Measurements from ENCODE around the gene RAC2.

DNA sequence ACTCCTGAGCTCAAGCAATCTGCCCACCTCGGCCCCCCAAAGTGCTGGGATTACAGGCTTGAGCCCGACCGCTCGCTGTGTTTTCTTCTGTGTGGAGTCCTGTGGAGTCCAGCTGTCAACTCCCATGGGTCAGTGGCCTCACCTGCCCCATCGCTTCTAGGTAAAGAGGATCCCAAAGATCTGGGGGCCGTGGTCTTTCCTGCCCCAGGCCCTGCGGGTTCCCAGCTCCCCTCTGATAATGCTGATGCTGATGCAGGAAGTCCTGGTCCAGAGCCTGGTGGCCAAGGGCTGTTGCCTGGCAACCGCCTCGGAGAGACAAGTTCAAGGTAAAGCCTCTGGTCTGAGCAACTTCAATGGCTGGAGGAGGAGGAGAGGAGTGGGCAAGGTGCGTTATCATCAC lies 41.4 kb downstream of the RAC2 start:
- TF ChIP-seq, protein P1, sequence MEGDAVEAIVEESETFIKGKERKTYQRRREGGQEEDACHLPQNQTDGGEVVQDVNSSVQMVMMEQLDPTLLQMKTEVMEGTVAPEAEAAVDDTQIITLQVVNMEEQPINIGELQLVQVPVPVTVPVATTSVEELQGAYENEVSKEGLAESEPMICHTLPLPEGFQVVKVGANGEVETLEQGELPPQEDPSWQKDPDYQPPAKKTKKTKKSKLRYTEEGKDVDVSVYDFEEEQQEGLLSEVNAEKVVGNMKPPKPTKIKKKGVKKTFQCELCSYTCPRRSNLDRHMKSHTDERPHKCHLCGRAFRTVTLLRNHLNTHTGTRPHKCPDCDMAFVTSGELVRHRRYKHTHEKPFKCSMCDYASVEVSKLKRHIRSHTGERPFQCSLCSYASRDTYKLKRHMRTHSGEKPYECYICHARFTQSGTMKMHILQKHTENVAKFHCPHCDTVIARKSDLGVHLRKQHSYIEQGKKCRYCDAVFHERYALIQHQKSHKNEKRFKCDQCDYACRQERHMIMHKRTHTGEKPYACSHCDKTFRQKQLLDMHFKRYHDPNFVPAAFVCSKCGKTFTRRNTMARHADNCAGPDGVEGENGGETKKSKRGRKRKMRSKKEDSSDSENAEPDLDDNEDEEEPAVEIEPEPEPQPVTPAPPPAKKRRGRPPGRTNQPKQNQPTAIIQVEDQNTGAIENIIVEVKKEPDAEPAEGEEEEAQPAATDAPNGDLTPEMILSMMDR (IDR thresholded peaks at IDR 0.05) = no peak
- TF ChIP-seq POLR2A (IDR thresholded peaks at IDR 0.05) = no peak
